ENCODE data around the gene PHLDB1.

DNA sequence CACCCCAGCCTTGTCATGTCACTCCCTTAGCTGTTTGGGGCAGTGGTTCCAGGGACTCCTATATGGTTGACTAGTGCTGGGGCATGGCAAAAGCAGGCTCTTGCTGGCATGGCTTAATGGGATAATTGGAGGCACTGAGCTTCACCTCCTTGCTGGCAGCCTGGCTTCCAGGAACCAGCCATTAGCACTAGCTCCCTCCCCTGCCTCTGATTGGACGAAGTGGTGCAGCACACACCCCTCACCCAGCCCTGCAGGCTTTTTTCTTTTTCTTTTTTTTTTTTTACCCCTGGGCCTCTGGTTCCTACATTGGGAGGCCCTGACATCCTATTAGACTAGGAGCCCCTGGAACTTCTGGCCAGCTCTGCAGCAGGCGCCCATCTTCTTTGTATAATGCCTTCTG, 18.6 kb downstream of the PHLDB1 start:
- TF ChIP-seq, protein P1, sequence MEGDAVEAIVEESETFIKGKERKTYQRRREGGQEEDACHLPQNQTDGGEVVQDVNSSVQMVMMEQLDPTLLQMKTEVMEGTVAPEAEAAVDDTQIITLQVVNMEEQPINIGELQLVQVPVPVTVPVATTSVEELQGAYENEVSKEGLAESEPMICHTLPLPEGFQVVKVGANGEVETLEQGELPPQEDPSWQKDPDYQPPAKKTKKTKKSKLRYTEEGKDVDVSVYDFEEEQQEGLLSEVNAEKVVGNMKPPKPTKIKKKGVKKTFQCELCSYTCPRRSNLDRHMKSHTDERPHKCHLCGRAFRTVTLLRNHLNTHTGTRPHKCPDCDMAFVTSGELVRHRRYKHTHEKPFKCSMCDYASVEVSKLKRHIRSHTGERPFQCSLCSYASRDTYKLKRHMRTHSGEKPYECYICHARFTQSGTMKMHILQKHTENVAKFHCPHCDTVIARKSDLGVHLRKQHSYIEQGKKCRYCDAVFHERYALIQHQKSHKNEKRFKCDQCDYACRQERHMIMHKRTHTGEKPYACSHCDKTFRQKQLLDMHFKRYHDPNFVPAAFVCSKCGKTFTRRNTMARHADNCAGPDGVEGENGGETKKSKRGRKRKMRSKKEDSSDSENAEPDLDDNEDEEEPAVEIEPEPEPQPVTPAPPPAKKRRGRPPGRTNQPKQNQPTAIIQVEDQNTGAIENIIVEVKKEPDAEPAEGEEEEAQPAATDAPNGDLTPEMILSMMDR (IDR thresholded peaks at IDR 0.05; ENCODE audit: borderline replicate concordance, extremely low read depth, low read length, poor library complexity, severe bottlenecking): no peak
- no peak for TF ChIP-seq EZH2 (IDR thresholded peaks at IDR 0.05; ENCODE audit: borderline replicate concordance, low read depth, low read length, severe bottlenecking)

All from DND-41 (cell line).